GM20000 (cell line): ENCODE measurements around the gene MCEE.
"Not testable (repeated sequence)": the region's sequence is repeated elsewhere in the genome, so short reads cannot be mapped to it uniquely, and the experiment has no call there.

ENCODE experiments used
- DNase-seq: peaks from one replicate; pipeline ENCODE4 v3.0.0; 2012; ENCODE audit warnings: low spot score
- CTCF ChIP-seq: IDR thresholded peaks from 2 replicates; pipeline ENCODE4 v1.5.1; 2012; ENCODE audit warnings: mild to moderate bottlenecking, control low read depth; ENCODE audit errors: extremely low read depth, missing control alignments

The MCEE gene

DNA sequence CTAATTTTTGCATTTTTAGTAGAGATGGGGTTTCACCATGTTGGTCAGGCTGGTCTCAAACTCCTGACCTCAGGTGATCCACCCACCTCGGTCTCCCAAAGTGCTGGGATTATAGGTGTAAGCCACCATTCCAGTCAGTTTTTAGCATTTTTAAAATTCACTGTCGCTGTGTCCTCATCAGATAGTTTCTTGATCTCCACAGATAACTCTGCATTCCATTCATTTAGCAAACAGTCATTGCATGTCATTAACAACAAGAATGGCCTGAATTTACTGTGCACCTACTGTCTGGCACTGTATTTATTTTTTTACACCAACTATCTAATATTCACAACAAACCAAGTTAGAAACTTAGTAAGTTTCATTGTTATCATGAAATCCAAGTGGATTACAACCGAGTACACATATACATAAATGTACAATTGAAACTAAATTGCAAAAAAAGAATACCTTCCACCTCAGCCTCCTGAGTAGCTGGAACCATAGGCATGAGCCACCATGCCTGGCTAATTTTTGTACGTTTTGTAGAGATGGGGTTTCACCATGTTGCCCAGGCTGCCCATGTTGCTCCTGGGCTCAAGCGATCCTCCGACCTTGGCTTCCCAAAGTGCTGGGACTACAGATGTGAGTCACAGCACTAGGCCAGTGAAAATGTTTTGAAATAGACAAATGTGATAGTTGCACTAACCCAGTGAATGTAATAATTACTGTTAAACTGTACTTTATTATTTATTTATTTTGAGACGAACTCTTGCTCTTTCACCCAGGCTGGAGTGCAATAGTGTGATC is 4.3 kb downstream of the MCEE start:
- no peak for TF ChIP-seq CTCF
- no peak for DNase-seq

- no peak for TF ChIP-seq CTCF
Observed at GRCh38 chr2:71122387-71123298, 7.4 kb downstream of the MCEE start.

GRCh38 chr2:71121479-71121878 is 8.6 kb downstream of the MCEE start:
- DNase-seq, result no peak
- no peak for TF ChIP-seq CTCF

More at GRCh38 chr2:71122387-71123298, 7.4 kb downstream of the MCEE start:
- DNase-seq, result no peak

GRCh38 chr2:71120195-71120594 is 9.8 kb downstream of the MCEE start:
- no peak for DNase-seq
- TF ChIP-seq CTCF, result no peak

DNA sequence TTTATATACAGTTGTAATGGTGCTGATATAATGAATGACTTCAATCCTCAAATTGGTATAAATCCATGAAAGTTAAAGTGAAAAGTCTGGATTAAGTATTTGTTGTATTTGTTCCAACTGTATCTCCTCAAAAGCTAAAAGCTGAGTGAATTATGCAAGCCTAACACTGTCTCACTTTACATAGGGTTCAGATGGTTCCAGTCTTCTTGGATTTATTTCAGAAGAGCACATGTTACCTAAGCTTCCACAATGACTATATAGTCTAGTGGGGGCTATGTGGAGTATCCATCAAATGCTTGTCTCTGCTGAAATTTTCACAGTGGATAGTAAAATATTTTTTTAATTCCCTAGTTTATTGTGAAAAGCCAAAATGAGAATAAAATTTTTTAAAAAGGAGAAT is 13.0 kb downstream of the MCEE start:
- no peak for TF ChIP-seq CTCF
- no peak for DNase-seq

GRCh38 chr2:71113843-71114242 is 16.2 kb downstream of the MCEE start:
- no peak for TF ChIP-seq CTCF
- no peak for DNase-seq

DNA sequence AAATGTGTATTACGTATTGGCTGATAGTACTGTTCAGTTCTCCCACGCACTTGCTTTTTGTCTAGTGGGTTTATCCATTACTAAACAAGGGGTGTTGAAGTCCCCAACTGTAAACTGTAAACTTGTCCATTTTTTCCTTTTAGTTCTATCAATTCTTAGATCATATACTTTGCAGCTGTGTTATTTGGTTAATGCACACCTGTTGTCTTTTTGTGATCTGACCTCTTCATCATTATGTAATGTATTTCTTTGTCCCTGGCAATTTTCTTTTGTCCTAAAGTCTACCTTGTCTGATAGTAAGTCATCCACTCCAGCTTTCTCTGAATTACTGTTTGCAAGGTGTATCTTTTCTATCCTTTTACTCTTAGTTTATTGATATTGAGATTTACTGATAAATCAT is 21.9 kb downstream of the MCEE start:
- TF ChIP-seq CTCF, result no peak
- no peak for DNase-seq

GRCh38 chr2:71106463-71106862 is 23.6 kb downstream of the MCEE start:
- DNase-seq, result not testable (repeated sequence)
